ENCODE measurements around the gene MRTFA. TPM values are rescaled to one million over a fixed set of nuclear protein-coding genes. Genes with fewer than 3 reads are reported as not detected.

The MRTFA gene
- polyA plus RNA-seq, 2 of the 4 experiments (the other 2 are of a cell fraction), result 6.8 to 48.3 TPM

GRCh38 chr22:40403651-40404050 lies 232.9 kb downstream of the MRTFA start (continued):
- TF ChIP-seq CTCF (IDR thresholded peaks at IDR 0.05) (no peak), KDM1A (IDR thresholded peaks at IDR 0.05; ENCODE audit: low read depth) (no peak)

- H3K27ac ChIP-seq, result no peak overlapping the region
- 93% methylated on average over 3 of the region's 3 CpGs for WGBS (ENCODE audit: missing lambda C conversion rate)
- H3K9me3 ChIP-seq, result no peaks in the 10 kb centered on the region
- TF ChIP-seq ZNF302 (CRISPR knock-in tag; IDR thresholded peaks at IDR 0.05), result no peak
- no peak for TF ChIP-seq EP300 (IDR thresholded peaks at IDR 0.05)
- TF ChIP-seq MYC (IDR thresholded peaks at IDR 0.05; ENCODE audit: borderline replicate concordance, low read length), result no peak
- no peak for TF ChIP-seq MAZ (IDR thresholded peaks at IDR 0.05; ENCODE audit: borderline replicate concordance, low read depth, low read length)
- no peak for TF ChIP-seq ATOH8 (CRISPR knock-in tag; IDR thresholded peaks at IDR 0.05; ENCODE audit: low read depth)
- no peak for TF ChIP-seq MAX (IDR thresholded peaks at IDR 0.05)
- no peak for TF ChIP-seq REST (IDR thresholded peaks at IDR 0.05)
- TF ChIP-seq CTCF (IDR thresholded peaks at IDR 0.05), result no peak
- TF ChIP-seq MAFK (IDR thresholded peaks at IDR 0.05; ENCODE audit: partially characterized antibody), result no peak
- TF ChIP-seq RNF2 (IDR thresholded peaks at IDR 0.05; ENCODE audit: borderline replicate concordance, low read depth), result no peak
- TF ChIP-seq KDM5A (IDR thresholded peaks at IDR 0.05), result no peak
- no peak for TF ChIP-seq BCL3 (IDR thresholded peaks at IDR 0.05)
- TF ChIP-seq EHMT2 (IDR thresholded peaks at IDR 0.05; ENCODE audit: low read depth), result no peak
- TF ChIP-seq TFCP2L1 (CRISPR knock-in tag; IDR thresholded peaks at IDR 0.05), result no peak
- no peak for TF ChIP-seq HES2 (IDR thresholded peaks at IDR 0.05)
- no peak for DNase-seq (ENCODE audit: low read depth in 1 of 2, low spot score in 1 of 2)
- H3K4me3 ChIP-seq, result no peak overlapping the region
- no peaks in the 10 kb centered on the region for H3K4me1 ChIP-seq
- H3K4me2 ChIP-seq, result no peak overlapping the region
- no peak for ATAC-seq
- ChIA-PET POLR2A (no interaction called here), CTCF (interaction anchor here (1.2 kb wide), 1 partner anchor 280 kb away, joined by 3 read pairs; no protein-coding TSS in a partner anchor)
- no peak for FAIRE-seq
Observed at GRCh38 chr22:40403141-40403540, 233.4 kb downstream of the MRTFA start.

Measured in A549 (cell line).